ENCODE data around the gene KCND2. TPM values are rescaled to one million over a fixed set of nuclear protein-coding genes. Genes with fewer than 3 reads are reported as not detected.

KCND2 gene
- total and polyA plus RNA-seq, 2 of the 8 experiments (the other 6 are each of a cell fraction or from before 2014, with no cell fraction given), result 4.6 to 7.7 TPM

GRCh38 chr7:120311028-120311788, 38.2 kb downstream of the KCND2 start:
- Histone ChIP-seq H2BK120ac (replicated peaks; ENCODE audit: low read depth, low read length) (no peak overlapping the region), H2BK20ac (ENCODE audit: low read length) (no peak overlapping the region), H2BK5ac (ENCODE audit: low read depth, low read length) (no peak overlapping the region), H3K4me1 (replicated peaks in 1 of 4; ENCODE audit: control insufficient read depth in 3 of 4, insufficient read depth in 4 of 4, low read length in 3 of 4) (no peaks in the 10 kb centered on the region), H3K9ac (replicated peaks in 1 of 4; ENCODE audit: extremely low read depth in 1 of 4, low read depth in 3 of 4, low read length in 3 of 4) (no peak overlapping the region), H3K4me3 (ENCODE audit: extremely low read depth in 1 of 4, insufficient read depth in 2 of 4, low read depth in 3 of 4, low read length in 4 of 4) (no peak overlapping the region), H3K23ac (ENCODE audit: insufficient read length) (no peak overlapping the region), H3K14ac (ENCODE audit: insufficient read length) (no peak overlapping the region), H2BK15ac (ENCODE audit: low read length) (no peak overlapping the region), H2AFZ (ENCODE audit: low read length) (no peak overlapping the region), H3K79me2 (ENCODE audit: control insufficient read depth in 1 of 2, insufficient read depth in 2 of 2, low read length in 2 of 2) (no peaks in the 10 kb centered on the region), H3K27ac (ENCODE audit: low read depth, low read length) (no peak overlapping the region), H3K27me3 (replicated peaks in 1 of 4; ENCODE audit: control insufficient read depth in 3 of 4, extremely low read depth in 1 of 4, insufficient read depth in 3 of 4, low read length in 3 of 4) (no peaks in the 10 kb centered on the region), H4K8ac (ENCODE audit: extremely low read depth, insufficient read depth, low read length) (no peak overlapping the region), H2BK12ac (ENCODE audit: low read depth, low read length) (no peak overlapping the region), H3K4me2 (ENCODE audit: insufficient read depth in 1 of 2, low read depth in 2 of 2, low read length in 2 of 2) (no peak overlapping the region), H3K4ac (replicated peaks; ENCODE audit: insufficient read length, low read depth, low read length) (no peak overlapping the region), H3K9me3 (ENCODE audit: insufficient read depth in 2 of 2, low read depth in 1 of 2, low read length in 1 of 2) (no peaks in the 10 kb centered on the region), H4K5ac (ENCODE audit: insufficient read length, low read depth, low read length) (no peak overlapping the region), H3K18ac (ENCODE audit: extremely low read depth, low read length) (no peak overlapping the region), H3K23me2 (ENCODE audit: low read depth, low read length) (no peaks in the 10 kb centered on the region), H4K91ac (replicated peaks; ENCODE audit: insufficient read length, low read length) (no peak overlapping the region), H3K79me1 (ENCODE audit: low read depth, low read length) (no peaks in the 10 kb centered on the region), H2AK5ac (ENCODE audit: low read depth, low read length) (no peak overlapping the region), H3K36me3 (ENCODE audit: control insufficient read depth in 2 of 4, insufficient read depth in 4 of 4, low read length in 3 of 4) (no peaks in the 10 kb centered on the region), H4K20me1 (replicated peaks in 1 of 2; ENCODE audit: control insufficient read depth in 1 of 2, insufficient read depth in 2 of 2, low read length in 2 of 2) (no peaks in the 10 kb centered on the region), H3K56ac (replicated peaks; ENCODE audit: insufficient read length, low read depth, low read length) (no peak overlapping the region)
- ChIA-PET POLR2A (ENCODE audit: partially characterized antibody) (no interaction called here), CTCF (ENCODE audit: partially characterized antibody) (interaction anchor here (1.4 kb wide), 1 partner anchor 25 kb away, joined by 5 read pairs; no protein-coding TSS in a partner anchor)
- no peak for FAIRE-seq
- 90% methylated on average over 2 of the region's 2 CpGs; no CpG with 5 or more reads in 1 of the 2 experiments for WGBS, 2 experiments (ENCODE audit: extremely low coverage in 1 of 2, insufficient coverage in 1 of 2, insufficient read length in 1 of 2, insufficient replicate concordance in 2 of 2, low coverage in 1 of 2, low lambda C conversion rate in 2 of 2, missing lambda C conversion rate in 1 of 2)
- TF ChIP-seq SP2 (IDR thresholded peaks at IDR 0.05; ENCODE audit: low read length) (no peak), ASH2L (IDR thresholded peaks at IDR 0.05; ENCODE audit: low read length) (no peak), YY1 (IDR thresholded peaks at IDR 0.05; ENCODE audit: low read depth, low read length) (no peak), TAF7 (optimal IDR thresholded peaks at IDR 0.05; ENCODE audit: borderline replicate concordance, low read depth, low read length) (no peak), MAFK (IDR thresholded peaks at IDR 0.05; ENCODE audit: low read depth, low read length) (peak; percentile 99), KDM5A (IDR thresholded peaks at IDR 0.05; ENCODE audit: low read length) (no peak), KDM1A (IDR thresholded peaks at IDR 0.05; ENCODE audit: borderline replicate concordance, low read length) (no peak), RAD21 (IDR thresholded peaks at IDR 0.05 in 1 of 2, conservative IDR thresholded peaks at IDR 0.05 in 1 of 2; ENCODE audit: low read depth in 2 of 2, low read length in 2 of 2) (no peak)
- no peak for DNase-seq (ENCODE audit: low read depth in 1 of 2, low spot score in 2 of 2)
